Endothelial cell of umbilical vein (primary cell): ENCODE measurements around the gene FGF12. TPM values are rescaled to one million over a fixed set of nuclear protein-coding genes. Genes with fewer than 3 reads are reported as not detected.

Experiments used
- BruUV-seq: library from RNA; stranded (reverse); fragments of 400-500 nt; replicated peaks from 2 replicates; lab custom pipeline; 2021; lab: Mats Ljungman, UMichigan
- CTCF ChIA-PET: fragments of 300-600, 350-600 bp; sonication (Branson Sonifier 250); formaldehyde crosslinking; loops from one replicate; lab custom pipeline; 2021; ENCODE audit warnings: antibody characterized with exemption, inconsistent platforms; lab: Charles Lee
- POLR2A ChIA-PET: fragments of 300-600, 350-600 bp; sonication (Branson Sonifier 250); formaldehyde crosslinking; loops from one replicate; lab custom pipeline; 2021; ENCODE audit warnings: antibody characterized with exemption, inconsistent platforms; lab: Charles Lee
- DNase-seq: peaks from one replicate; pipeline ENCODE4 v3.0.0-alpha.2; 2011; ENCODE audit warnings: low read depth, low spot score
- FAIRE-seq: peaks from 2 replicates; lab custom pipeline; 2011; peaks lifted over from hg19 to GRCh38; lab: Jason Lieb, UNC
- H2AFZ ChIP-seq: 2 replicates; pipeline ENCODE4 v1.6.0; 2012; ENCODE audit warnings: low read depth, low read length, control low read depth, inconsistent platforms
- H3K27ac ChIP-seq: 2 replicates; pipeline ENCODE4 v1.5.1; 2011; ENCODE audit warnings: low read depth, mild to moderate bottlenecking, control low read depth, low read length, moderate library complexity; ENCODE audit not compliant: insufficient read depth
- H3K27me3 ChIP-seq, 2 experiments: 2 replicates each; pipeline versions ENCODE4 v1.6.0 to v1.6.1; 2011; ENCODE audit warnings: low read length in 2 of 2, mixed read lengths in 1 of 2; ENCODE audit not compliant: control insufficient read depth in 2 of 2, insufficient read depth in 2 of 2
- H3K36me3 ChIP-seq, 2 experiments: 2 replicates in 1 of 2; 3 replicates in 1 of 2; pipeline ENCODE4 v1.5.1; 2011; ENCODE audit warnings: low read length in 2 of 2, mild to moderate bottlenecking in 1 of 2, moderate library complexity in 1 of 2; ENCODE audit not compliant: control insufficient read depth in 2 of 2, insufficient read depth in 2 of 2; ENCODE audit errors: extremely low read depth in 1 of 2
- H3K4me1 ChIP-seq: 3 replicates; pipeline ENCODE4 v1.5.1; 2011; ENCODE audit warnings: mild to moderate bottlenecking, low read length; ENCODE audit not compliant: control insufficient read depth, insufficient read depth; ENCODE audit errors: extremely low read depth
- H3K4me2 ChIP-seq: 2 replicates; pipeline ENCODE4 v1.6.1; 2011; ENCODE audit warnings: low read length, control low read depth, mixed read lengths; ENCODE audit not compliant: insufficient read depth
- H3K4me3 ChIP-seq, 3 experiments: fragments of 200-600 bp in 1 of 3; sonication (generic), shearing (Covaris generic) in 1 of 3; replicated peaks in 1 of 3; 2 replicates each; pipeline ENCODE4 v1.5.1; 2011 to 2016; ENCODE audit warnings: control low read depth in 3 of 3, low read length in 3 of 3, mild to moderate bottlenecking in 2 of 3, inconsistent platforms in 1 of 3, low read depth in 1 of 3, moderate library complexity in 1 of 3; ENCODE audit not compliant: insufficient read depth in 1 of 3
- H3K79me2 ChIP-seq: 2 replicates; pipeline ENCODE4 v1.6.0; 2012; ENCODE audit warnings: low read length, inconsistent platforms; ENCODE audit not compliant: control insufficient read depth, insufficient read depth
- H3K9ac ChIP-seq: replicated peaks from 2 replicates; pipeline ENCODE3; 2011; ENCODE audit warnings: low read length, control low read depth; ENCODE audit not compliant: insufficient read depth; ENCODE audit errors: extremely low read depth
- H3K9me1 ChIP-seq: replicated peaks from 3 replicates; pipeline ENCODE4 v1.6.0; 2011; ENCODE audit warnings: mild to moderate bottlenecking, low read length; ENCODE audit not compliant: control insufficient read depth, insufficient read depth; ENCODE audit errors: extremely low read depth
- H3K9me3 ChIP-seq: replicated peaks from 2 replicates; pipeline ENCODE4 v1.5.1; 2012; ENCODE audit warnings: low read length, inconsistent platforms; ENCODE audit not compliant: control insufficient read depth, insufficient read depth
- H4K20me1 ChIP-seq: replicated peaks from 2 replicates; pipeline ENCODE3; 2011; ENCODE audit warnings: mild to moderate bottlenecking, low read length; ENCODE audit not compliant: control insufficient read depth, insufficient read depth; ENCODE audit errors: extremely low read depth
- CTCF ChIP-seq, 2 donors: IDR thresholded peaks; 1 replicate in 1 of 2; 2 replicates in 1 of 2; pipeline ENCODE4 v1.5.1; 2011; ENCODE audit warnings: low read length in 2 of 2, mild to moderate bottlenecking in 2 of 2, moderate library complexity in 2 of 2, control low read depth in 1 of 2, inconsistent platforms in 1 of 2, low read depth in 1 of 2; ENCODE audit not compliant: insufficient read depth in 1 of 2; ENCODE audit errors: extremely low read depth in 1 of 2
- EZH2 ChIP-seq: IDR thresholded peaks from 2 replicates; pipeline ENCODE4 v1.6.1; 2012; ENCODE audit warnings: borderline replicate concordance, low read depth, mild to moderate bottlenecking, moderate library complexity, low read length, inconsistent platforms; ENCODE audit not compliant: severe bottlenecking
- FOS ChIP-seq: IDR thresholded peaks from 2 replicates; pipeline ENCODE4 v1.6.1; 2011; ENCODE audit warnings: mild to moderate bottlenecking, low read length, moderate library complexity, borderline replicate concordance; ENCODE audit not compliant: insufficient read depth
- GATA2 ChIP-seq: IDR thresholded peaks from 2 replicates; pipeline ENCODE4 v1.7.0; 2011; ENCODE audit warnings: low read depth, mild to moderate bottlenecking, moderate library complexity, mixed read lengths, low read length; ENCODE audit not compliant: insufficient read length, insufficient read depth
- JUN ChIP-seq: IDR thresholded peaks from 2 replicates; pipeline ENCODE4 v1.6.1; 2011; ENCODE audit warnings: borderline replicate concordance, low read depth; ENCODE audit not compliant: insufficient read length, insufficient read depth
- MAX ChIP-seq: IDR thresholded peaks from 2 replicates; pipeline ENCODE4 v1.6.1; 2011; ENCODE audit not compliant: insufficient read depth, insufficient read length
- MYC ChIP-seq: IDR thresholded peaks from one replicate; pipeline ENCODE4 v1.6.1; 2011; ENCODE audit warnings: mild to moderate bottlenecking, low read depth, low read length
- POLR2A ChIP-seq: IDR thresholded peaks from 2 replicates; pipeline ENCODE4 v1.6.1; 2012; ENCODE audit warnings: low read depth, mild to moderate bottlenecking, control low read depth, low read length
- POLR2AphosphoS5 ChIP-seq: IDR thresholded peaks from 2 replicates; pipeline ENCODE4 v1.6.1; 2012; ENCODE audit warnings: low read depth, mild to moderate bottlenecking, control low read depth, low read length, moderate library complexity; ENCODE audit not compliant: insufficient read depth
- dilution Hi-C: fragments of 300-500 bp; cut with MboI; formaldehyde crosslinking; loops from one replicate; pipeline ENCODE4 v1.15.0; 2019; ENCODE audit warnings: low sequenced_read_pairs; ENCODE audit not compliant: extremely low pct_ligation_motif_present
- intact Hi-C: fragments of 100-400 bp; cut with micrococcal nuclease; formaldehyde crosslinking; loops from one replicate; pipeline ENCODE4 v1.10.0; 2022
- polyA plus RNA-seq, 4 experiments: library from polyadenylated mRNA; depleted of rRNA in 3 of 4; stranded (reverse) in 3 of 4; unstranded in 1 of 4; fragments of >200 nt; gene quantifications; 2 replicates each; pipeline versions ENCODE4 v1.2.1 to v1.2.3, GENCODE V29; 2011 to 2012; ENCODE audit warnings: missing spikeins in 1 of 4
- total RNA-seq: library from RNA; stranded (reverse); gene quantifications from 2 replicates; pipeline ENCODE4 v1.2.3, GENCODE V29; 2021

FGF12 gene
- total and polyA plus RNA-seq, 2 donors (not counting 3 experiments of a cell fraction or from before 2014, with no cell fraction given): 0.72 to 2.5 TPM

- Histone ChIP-seq H2AFZ (no peak overlapping the region), H3K9me3 (no peaks in the 10 kb centered on the region), H3K27ac (no peak overlapping the region), H3K79me2 (no peaks in the 10 kb centered on the region), H3K9ac (no peak overlapping the region), H3K9me1 (no peaks in the 10 kb centered on the region), H3K4me3 (no peak overlapping the region), H3K27me3 (no peaks in the 10 kb centered on the region), H3K36me3 (no peaks in the 10 kb centered on the region), H3K4me2 (no peak overlapping the region), H4K20me1 (no peaks in the 10 kb centered on the region), H3K4me1 (peaks cover 13% of the 10 kb centered on the region)
- TF ChIP-seq FOS: no peak
- no peak for TF ChIP-seq GATA2
- TF ChIP-seq MYC: no peak
- TF ChIP-seq POLR2AphosphoS5: no peak
- TF ChIP-seq CTCF (IDR thresholded peaks at IDR 0.05; ENCODE audit: extremely low read depth in 1 of 2, insufficient read depth in 1 of 2, low read depth in 1 of 2, low read length in 2 of 2): no peak
- TF ChIP-seq EZH2: no peak
- no peak for TF ChIP-seq POLR2A
- TF ChIP-seq MAX: no peak
- TF ChIP-seq JUN: no peak
- DNase-seq (no peak), FAIRE-seq (no peak)
- intact Hi-C loops (loop anchor here (10.0 kb wide), 1 partner anchor 1038 kb away; no protein-coding TSS in a partner anchor), dilution Hi-C loops (no loop called here)
- BruUV-seq: no TSS peak
- CTCF ChIA-PET: interaction anchor here (2.7 kb wide), 1 partner anchor 261 kb away, joined by 17 read pairs; no protein-coding TSS in a partner anchor
- POLR2A ChIA-PET: no interaction called here
Measured at GRCh38 chr3:192183109-192183508, 544.2 kb downstream of the FGF12 start.
